ENCODE results near the gene SMAD3.

DNA sequence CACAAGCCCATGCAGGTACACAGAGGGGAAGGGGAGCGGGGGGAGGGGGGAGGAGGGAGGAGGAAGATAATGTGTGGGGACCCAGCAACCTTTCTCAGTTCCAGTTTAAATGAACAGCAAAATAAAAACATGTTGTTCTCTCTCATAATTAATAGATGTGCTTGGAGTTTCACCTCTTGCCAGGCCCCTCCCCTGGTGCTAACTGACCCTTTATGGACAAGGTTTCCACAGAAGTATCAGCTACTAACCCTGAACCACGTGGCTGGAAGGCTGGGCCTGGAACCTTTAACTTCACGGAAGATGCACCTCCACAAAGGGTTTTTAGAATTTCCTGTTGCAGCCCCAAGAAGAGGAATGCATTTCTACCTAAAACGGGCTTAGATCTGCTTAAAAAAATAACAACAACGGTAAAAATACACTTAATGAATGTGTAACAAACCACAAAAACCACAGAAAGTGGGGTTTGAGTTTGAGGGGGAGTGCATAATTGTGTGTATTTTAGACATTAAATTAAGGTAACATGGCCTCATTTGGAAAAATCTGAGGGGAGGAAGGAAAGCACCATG is 14.8 kb upstream of the SMAD3 start:
- TF ChIP-seq CTCF (conservative IDR thresholded peaks at IDR 0.05) (no peak), EZH2 (IDR thresholded peaks at IDR 0.05; ENCODE audit: low read depth) (no peak)

Measured in PC-9 (cell line).